Endothelial cell of umbilical vein (primary cell): Measurements from ENCODE around the gene EFNA4. TPM values are rescaled to one million over a fixed set of nuclear protein-coding genes. Genes with fewer than 3 reads are reported as not detected.

ENCODE experiments used
- BruUV-seq: library from RNA; stranded (reverse); fragments of 400-500 nt; replicated peaks from 2 replicates; lab custom pipeline; 2021; lab: Mats Ljungman, UMichigan
- CTCF ChIA-PET: fragments of 300-600, 350-600 bp; sonication (Branson Sonifier 250); formaldehyde crosslinking; loops from one replicate; lab custom pipeline; 2021; ENCODE audit warnings: antibody characterized with exemption, inconsistent platforms; lab: Charles Lee
- POLR2A ChIA-PET: fragments of 300-600, 350-600 bp; sonication (Branson Sonifier 250); formaldehyde crosslinking; loops from one replicate; lab custom pipeline; 2021; ENCODE audit warnings: antibody characterized with exemption, inconsistent platforms; lab: Charles Lee
- DNase-seq: peaks from one replicate; pipeline ENCODE4 v3.0.0-alpha.2; 2011; ENCODE audit warnings: low read depth, low spot score
- FAIRE-seq: peaks from 2 replicates; lab custom pipeline; 2011; peaks lifted over from hg19 to GRCh38; lab: Jason Lieb, UNC
- H2AFZ ChIP-seq: 2 replicates; pipeline ENCODE4 v1.6.0; 2012; ENCODE audit warnings: low read depth, low read length, control low read depth, inconsistent platforms
- H3K27ac ChIP-seq: 2 replicates; pipeline ENCODE4 v1.5.1; 2011; ENCODE audit warnings: low read depth, mild to moderate bottlenecking, control low read depth, low read length, moderate library complexity; ENCODE audit not compliant: insufficient read depth
- H3K27me3 ChIP-seq, 2 experiments: 2 replicates each; pipeline versions ENCODE4 v1.6.0 to v1.6.1; 2011; ENCODE audit warnings: low read length in 2 of 2, mixed read lengths in 1 of 2; ENCODE audit not compliant: control insufficient read depth in 2 of 2, insufficient read depth in 2 of 2
- H3K36me3 ChIP-seq, 2 experiments: 2 replicates in 1 of 2; 3 replicates in 1 of 2; pipeline ENCODE4 v1.5.1; 2011; ENCODE audit warnings: low read length in 2 of 2, mild to moderate bottlenecking in 1 of 2, moderate library complexity in 1 of 2; ENCODE audit not compliant: control insufficient read depth in 2 of 2, insufficient read depth in 2 of 2; ENCODE audit errors: extremely low read depth in 1 of 2
- H3K4me1 ChIP-seq: 3 replicates; pipeline ENCODE4 v1.5.1; 2011; ENCODE audit warnings: mild to moderate bottlenecking, low read length; ENCODE audit not compliant: control insufficient read depth, insufficient read depth; ENCODE audit errors: extremely low read depth
- H3K4me2 ChIP-seq: 2 replicates; pipeline ENCODE4 v1.6.1; 2011; ENCODE audit warnings: low read length, control low read depth, mixed read lengths; ENCODE audit not compliant: insufficient read depth
- H3K4me3 ChIP-seq, 3 experiments: fragments of 200-600 bp in 1 of 3; sonication (generic), shearing (Covaris generic) in 1 of 3; replicated peaks in 1 of 3; 2 replicates each; pipeline ENCODE4 v1.5.1; 2011 to 2016; ENCODE audit warnings: control low read depth in 3 of 3, low read length in 3 of 3, mild to moderate bottlenecking in 2 of 3, inconsistent platforms in 1 of 3, low read depth in 1 of 3, moderate library complexity in 1 of 3; ENCODE audit not compliant: insufficient read depth in 1 of 3
- H3K79me2 ChIP-seq: 2 replicates; pipeline ENCODE4 v1.6.0; 2012; ENCODE audit warnings: low read length, inconsistent platforms; ENCODE audit not compliant: control insufficient read depth, insufficient read depth
- H3K9ac ChIP-seq: replicated peaks from 2 replicates; pipeline ENCODE3; 2011; ENCODE audit warnings: low read length, control low read depth; ENCODE audit not compliant: insufficient read depth; ENCODE audit errors: extremely low read depth
- H3K9me1 ChIP-seq: replicated peaks from 3 replicates; pipeline ENCODE4 v1.6.0; 2011; ENCODE audit warnings: mild to moderate bottlenecking, low read length; ENCODE audit not compliant: control insufficient read depth, insufficient read depth; ENCODE audit errors: extremely low read depth
- H3K9me3 ChIP-seq: replicated peaks from 2 replicates; pipeline ENCODE4 v1.5.1; 2012; ENCODE audit warnings: low read length, inconsistent platforms; ENCODE audit not compliant: control insufficient read depth, insufficient read depth
- H4K20me1 ChIP-seq: replicated peaks from 2 replicates; pipeline ENCODE3; 2011; ENCODE audit warnings: mild to moderate bottlenecking, low read length; ENCODE audit not compliant: control insufficient read depth, insufficient read depth; ENCODE audit errors: extremely low read depth
- EZH2 ChIP-seq: IDR thresholded peaks from 2 replicates; pipeline ENCODE4 v1.6.1; 2012; ENCODE audit warnings: borderline replicate concordance, low read depth, mild to moderate bottlenecking, moderate library complexity, low read length, inconsistent platforms; ENCODE audit not compliant: severe bottlenecking
- FOS ChIP-seq: IDR thresholded peaks from 2 replicates; pipeline ENCODE4 v1.6.1; 2011; ENCODE audit warnings: mild to moderate bottlenecking, low read length, moderate library complexity, borderline replicate concordance; ENCODE audit not compliant: insufficient read depth
- GATA2 ChIP-seq: IDR thresholded peaks from 2 replicates; pipeline ENCODE4 v1.7.0; 2011; ENCODE audit warnings: low read depth, mild to moderate bottlenecking, moderate library complexity, mixed read lengths, low read length; ENCODE audit not compliant: insufficient read length, insufficient read depth
- JUN ChIP-seq: IDR thresholded peaks from 2 replicates; pipeline ENCODE4 v1.6.1; 2011; ENCODE audit warnings: borderline replicate concordance, low read depth; ENCODE audit not compliant: insufficient read length, insufficient read depth
- MYC ChIP-seq: IDR thresholded peaks from one replicate; pipeline ENCODE4 v1.6.1; 2011; ENCODE audit warnings: mild to moderate bottlenecking, low read depth, low read length
- POLR2A ChIP-seq: IDR thresholded peaks from 2 replicates; pipeline ENCODE4 v1.6.1; 2012; ENCODE audit warnings: low read depth, mild to moderate bottlenecking, control low read depth, low read length
- POLR2AphosphoS5 ChIP-seq: IDR thresholded peaks from 2 replicates; pipeline ENCODE4 v1.6.1; 2012; ENCODE audit warnings: low read depth, mild to moderate bottlenecking, control low read depth, low read length, moderate library complexity; ENCODE audit not compliant: insufficient read depth
- dilution Hi-C: fragments of 300-500 bp; cut with MboI; formaldehyde crosslinking; loops from one replicate; pipeline ENCODE4 v1.15.0; 2019; ENCODE audit warnings: low sequenced_read_pairs; ENCODE audit not compliant: extremely low pct_ligation_motif_present
- intact Hi-C: fragments of 100-400 bp; cut with micrococcal nuclease; formaldehyde crosslinking; loops from one replicate; pipeline ENCODE4 v1.10.0; 2022
- polyA plus RNA-seq, 4 experiments: library from polyadenylated mRNA; depleted of rRNA in 3 of 4; stranded (reverse) in 3 of 4; unstranded in 1 of 4; fragments of >200 nt; gene quantifications; 2 replicates each; pipeline versions ENCODE4 v1.2.1 to v1.2.3, GENCODE V29; 2011 to 2012; ENCODE audit warnings: missing spikeins in 1 of 4
- total RNA-seq: library from RNA; stranded (reverse); gene quantifications from 2 replicates; pipeline ENCODE4 v1.2.3, GENCODE V29; 2021
- TF ChIP-seq, protein P1 (sequence below): IDR thresholded peaks from 2 replicates; pipeline ENCODE4 v1.6.1; 2011; ENCODE audit not compliant: insufficient read depth, insufficient read length
- TF ChIP-seq, protein P2 (sequence below), 2 donors: IDR thresholded peaks; 1 replicate in 1 of 2; 2 replicates in 1 of 2; pipeline ENCODE4 v1.5.1; 2011; ENCODE audit warnings: low read length in 2 of 2, mild to moderate bottlenecking in 2 of 2, moderate library complexity in 2 of 2, control low read depth in 1 of 2, inconsistent platforms in 1 of 2, low read depth in 1 of 2; ENCODE audit not compliant: insufficient read depth in 1 of 2; ENCODE audit errors: extremely low read depth in 1 of 2

Gene EFNA4
- total and polyA plus RNA-seq, 2 donors (not counting 3 experiments of a cell fraction or from before 2014, with no cell fraction given), result 16.5 to 25.2 TPM

DNA sequence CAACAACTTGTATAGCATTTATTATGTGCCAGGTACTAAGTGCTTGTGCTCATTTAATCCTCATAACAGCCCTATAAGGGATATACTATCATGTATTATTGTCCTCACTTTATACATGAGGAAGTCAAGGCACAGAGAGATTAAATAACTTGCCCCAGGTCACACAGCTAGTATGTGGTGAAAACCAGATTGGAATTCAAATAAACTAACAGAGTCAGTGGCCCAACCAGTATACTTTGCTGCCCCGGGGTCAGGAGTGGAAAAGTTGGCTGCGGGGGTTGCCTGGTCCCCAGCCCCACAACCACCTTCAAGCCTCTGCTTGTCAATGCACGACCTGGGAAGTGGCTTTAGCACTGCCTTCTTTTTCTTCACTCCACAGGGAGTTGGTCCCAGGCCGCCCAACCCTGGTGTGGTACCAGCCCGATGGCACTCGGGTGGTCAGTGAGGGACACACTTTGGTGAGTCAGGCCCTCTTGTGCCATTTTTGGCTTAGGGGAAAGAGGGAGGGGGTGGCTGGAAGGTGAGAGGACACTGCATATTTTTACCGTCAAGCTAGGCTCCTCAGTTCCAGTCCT, 9.9 kb upstream of the EFNA4 start:
- H3K27ac ChIP-seq, result peak overlapping the region; percentile 34
- peaks cover 21% of the 10 kb centered on the region for H3K79me2 ChIP-seq
- peak overlapping the region; percentile 1 for H3K4me2 ChIP-seq
- H3K36me3 ChIP-seq, result peaks cover 9 to 35% of the 10 kb centered on the region in 2 experiments
- ChIA-PET POLR2A (interaction anchor here (0.6 kb wide), 1 partner anchor 60 kb away, joined by 4 read pairs; no protein-coding TSS in a partner anchor), CTCF (interaction anchor here (0.6 to 6.1 kb wide), 8 partner anchors 7 to 1883 kb away, joined by 3 to 59 read pairs (median 8); partner anchors contain the start of genes KRTCAP2 and PYGO2)
- dilution Hi-C loops, result no loop called here
- H3K9me1 ChIP-seq, result no peaks in the 10 kb centered on the region
- H4K20me1 ChIP-seq, result no peaks in the 10 kb centered on the region
- BruUV-seq, result no TSS peak
- no peak overlapping the region for H2AFZ ChIP-seq
- FAIRE-seq, result no peak
- no peaks in the 10 kb centered on the region for H3K27me3 ChIP-seq
- no peaks in the 10 kb centered on the region for H3K9me3 ChIP-seq
- no peak for DNase-seq
- no peak overlapping the region for H3K9ac ChIP-seq
- H3K4me3 ChIP-seq, result no peak overlapping the region
- peaks cover 24% of the 10 kb centered on the region for H3K4me1 ChIP-seq
- TF ChIP-seq, protein P1, sequence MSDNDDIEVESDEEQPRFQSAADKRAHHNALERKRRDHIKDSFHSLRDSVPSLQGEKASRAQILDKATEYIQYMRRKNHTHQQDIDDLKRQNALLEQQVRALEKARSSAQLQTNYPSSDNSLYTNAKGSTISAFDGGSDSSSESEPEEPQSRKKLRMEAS, result no peak
- TF ChIP-seq JUN (no peak), POLR2A (no peak), EZH2 (no peak), GATA2 (no peak), MYC (no peak), POLR2AphosphoS5 (no peak), FOS (no peak)
- TF ChIP-seq, protein P2, sequence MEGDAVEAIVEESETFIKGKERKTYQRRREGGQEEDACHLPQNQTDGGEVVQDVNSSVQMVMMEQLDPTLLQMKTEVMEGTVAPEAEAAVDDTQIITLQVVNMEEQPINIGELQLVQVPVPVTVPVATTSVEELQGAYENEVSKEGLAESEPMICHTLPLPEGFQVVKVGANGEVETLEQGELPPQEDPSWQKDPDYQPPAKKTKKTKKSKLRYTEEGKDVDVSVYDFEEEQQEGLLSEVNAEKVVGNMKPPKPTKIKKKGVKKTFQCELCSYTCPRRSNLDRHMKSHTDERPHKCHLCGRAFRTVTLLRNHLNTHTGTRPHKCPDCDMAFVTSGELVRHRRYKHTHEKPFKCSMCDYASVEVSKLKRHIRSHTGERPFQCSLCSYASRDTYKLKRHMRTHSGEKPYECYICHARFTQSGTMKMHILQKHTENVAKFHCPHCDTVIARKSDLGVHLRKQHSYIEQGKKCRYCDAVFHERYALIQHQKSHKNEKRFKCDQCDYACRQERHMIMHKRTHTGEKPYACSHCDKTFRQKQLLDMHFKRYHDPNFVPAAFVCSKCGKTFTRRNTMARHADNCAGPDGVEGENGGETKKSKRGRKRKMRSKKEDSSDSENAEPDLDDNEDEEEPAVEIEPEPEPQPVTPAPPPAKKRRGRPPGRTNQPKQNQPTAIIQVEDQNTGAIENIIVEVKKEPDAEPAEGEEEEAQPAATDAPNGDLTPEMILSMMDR (IDR thresholded peaks at IDR 0.05; ENCODE audit: extremely low read depth in 1 of 2, insufficient read depth in 1 of 2, low read depth in 1 of 2, low read length in 2 of 2), result no peak
- intact Hi-C loops, result no loop called here
